Esophagus (tissue), 2 donors: ENCODE data around the gene OTOL1. TPM values are rescaled to one million over a fixed set of nuclear protein-coding genes. Genes with fewer than 3 reads are reported as not detected.

Experiments used
- H3K27ac ChIP-seq, 2 donors: one replicate each; pipeline ENCODE4 v1.5.1; 2013; ENCODE audit warnings: low read depth in 2 of 2, mild to moderate bottlenecking in 2 of 2, inconsistent platforms in 1 of 2, low read length in 1 of 2, moderate library complexity in 1 of 2
- H3K27me3 ChIP-seq, 2 donors: one replicate each; pipeline ENCODE4 v1.6.1; 2013; ENCODE audit warnings: low read length in 2 of 2, control low read depth in 1 of 2, mild to moderate bottlenecking in 1 of 2; ENCODE audit not compliant: insufficient read depth in 2 of 2, control insufficient read depth in 1 of 2
- H3K36me3 ChIP-seq, 2 donors: one replicate each; pipeline ENCODE4 v1.6.1; 2013; ENCODE audit warnings: low read length in 1 of 2; ENCODE audit not compliant: control insufficient read depth in 2 of 2, insufficient read depth in 2 of 2
- H3K4me1 ChIP-seq, 2 donors: one replicate each; pipeline ENCODE4 v1.6.1; 2013; ENCODE audit warnings: low read length in 1 of 2; ENCODE audit not compliant: control insufficient read depth in 2 of 2, insufficient read depth in 2 of 2
- H3K4me3 ChIP-seq, 2 donors: one replicate each; pipeline ENCODE4 v1.5.1; 2013; ENCODE audit warnings: low read length in 2 of 2, mild to moderate bottlenecking in 2 of 2, low read depth in 1 of 2, moderate library complexity in 1 of 2
- H3K9me3 ChIP-seq, 2 donors: one replicate each; pipeline ENCODE4 v1.6.1; 2013; ENCODE audit warnings: mild to moderate bottlenecking in 2 of 2, low read depth in 1 of 2, low read length in 1 of 2, moderate library complexity in 1 of 2; ENCODE audit not compliant: control insufficient read depth in 2 of 2, insufficient read depth in 1 of 2
- WGBS, 2 donors: extraction: QIAGEN DNeasy Blood & Tissue Kit; methylation state at CpG; one replicate each; pipeline ENCODE4 v1.1.7; 2013; 5-methylcytosine and 5-hydroxymethylcytosine counted together
- polyA plus RNA-seq, 2 donors: library from polyadenylated mRNA; stranded (reverse); fragments of 200-250 nt; gene quantifications; one replicate each; pipeline ENCODE4 v1.2.3, GENCODE V29; 2013
- donor health status: healthy with polysubstance abuse.
- donor health status: Bipolar disorder and iron deficiency.

The OTOL1 gene
- polyA plus RNA-seq, 2 donors, result not detected

DNA sequence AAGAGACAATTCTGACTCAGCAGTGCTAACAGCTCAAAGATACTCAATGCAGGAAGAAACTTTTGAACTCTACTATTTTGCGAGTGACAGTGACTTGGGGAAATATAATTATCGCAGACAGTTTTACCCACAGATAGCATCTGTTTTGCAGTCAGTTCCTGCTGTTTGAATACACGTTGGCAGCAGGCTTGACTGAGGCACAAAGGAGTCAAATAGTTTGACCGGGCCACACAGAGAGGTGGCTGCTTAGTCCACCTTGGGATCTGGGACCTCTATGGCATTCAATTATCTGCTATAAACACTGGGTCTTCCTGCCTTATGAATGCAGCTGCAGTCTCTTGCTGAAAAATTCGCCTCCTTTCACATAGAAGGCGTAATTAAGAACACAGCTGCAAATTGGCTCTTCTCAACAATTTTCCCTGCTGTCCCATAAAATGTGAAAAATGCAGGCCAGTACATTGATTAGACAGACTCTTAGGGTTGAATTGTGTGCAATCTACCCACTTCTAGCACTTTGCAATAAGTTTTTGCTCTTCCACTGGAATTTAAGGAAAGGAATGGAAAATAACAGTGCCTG lies 56.5 kb downstream of the OTOL1 start:
- Histone ChIP-seq H3K36me3 (no peaks in the 10 kb centered on the region), H3K4me3 (no peak overlapping the region), H3K9me3 (no peaks in the 10 kb centered on the region), H3K4me1 (no peaks in the 10 kb centered on the region), H3K27ac (no peak overlapping the region), H3K27me3 (no peaks in the 10 kb centered on the region)
- 78 to 79% methylated on average over 6 of the region's 6 CpGs for WGBS, 2 donors

Other genes starting within 250 kb of the OTOL1 start
- 10 to 100 TPM in 1 of 2 donors, 1 to 10 TPM in 1; 6.8 to 15.2 TPM for gene SPTSSB, start 125.3 kb upstream of the OTOL1 start, polyA plus RNA-seq